Smooth muscle cell (in vitro differentiated cells): ENCODE data around the gene KRT1. TPM values are rescaled to one million over a fixed set of nuclear protein-coding genes. Genes with fewer than 3 reads are reported as not detected.

ENCODE experiments used
- DNase-seq: peaks from one replicate; lab custom pipeline; 2025; ENCODE audit not compliant: unreplicated experiment; lab: John Stamatoyannopoulos, UW
- H2AFZ ChIP-seq: fragments of 200-600 bp; sonication (generic); 2 replicates; pipeline ENCODE4 v1.6.0; 2016; ENCODE audit warnings: antibody characterized with exemption, low read depth, mild to moderate bottlenecking
- H3F3A ChIP-seq: fragments of 200-600 bp; sonication (generic); 2 replicates; pipeline ENCODE4 v1.6.0; 2017; ENCODE audit warnings: antibody characterized with exemption, low read depth
- H3K27ac ChIP-seq: fragments of 200-600 bp; sonication (generic); 2 replicates; pipeline ENCODE4 v1.5.1; 2016; ENCODE audit warnings: low read depth, mild to moderate bottlenecking
- H3K27me3 ChIP-seq: fragments of 200-600 bp; sonication (generic); 2 replicates; pipeline ENCODE4 v1.6.1; 2016; ENCODE audit warnings: low read depth, mild to moderate bottlenecking
- H3K36me3 ChIP-seq: fragments of 200-600 bp; sonication (generic); 2 replicates; pipeline ENCODE4 v1.5.1; 2016; ENCODE audit warnings: low read depth
- H3K4me1 ChIP-seq: fragments of 200-600 bp; sonication (generic); 2 replicates; pipeline ENCODE4 v1.5.1; 2016; ENCODE audit warnings: low read depth
- H3K4me2 ChIP-seq: fragments of 200-600 bp; sonication (generic); 2 replicates; pipeline ENCODE4 v1.6.0; 2016; ENCODE audit warnings: mild to moderate bottlenecking
- H3K4me3 ChIP-seq: fragments of 200-600 bp; sonication (generic); 2 replicates; pipeline ENCODE4 v1.5.1; 2016; ENCODE audit warnings: mild to moderate bottlenecking
- H3K79me2 ChIP-seq: fragments of 200-600 bp; sonication (generic); 2 replicates; pipeline ENCODE4 v1.6.0; 2016; ENCODE audit warnings: low read depth, mild to moderate bottlenecking
- H3K9ac ChIP-seq: fragments of 200-600 bp; sonication (generic); 2 replicates; pipeline ENCODE4 v1.6.0; 2016; ENCODE audit warnings: low read depth
- H3K9me3 ChIP-seq: fragments of 200-600 bp; sonication (generic); replicated peaks from 2 replicates; pipeline ENCODE4 v1.5.1; 2016; ENCODE audit warnings: low read depth
- H4K20me1 ChIP-seq: fragments of 200-600 bp; sonication (generic); 2 replicates; pipeline ENCODE4 v1.6.0; 2016; ENCODE audit warnings: low read depth
- WGBS: methylation state at CpG from one replicate; pipeline ENCODE4 v1.1.7; 2016; ENCODE audit warnings: low lambda C conversion rate; 5-methylcytosine and 5-hydroxymethylcytosine counted together
- polyA plus RNA-seq: library from polyadenylated mRNA; unstranded; fragments of >200 nt; fragmentation: Nextera tagmentation; extraction: Ambion mirVana; gene quantifications from 2 replicates; pipeline ENCODE4 v1.2.1, GENCODE V29; 2016
- total RNA-seq: library from RNA; depleted of rRNA; stranded (reverse); fragments of >200 nt; gene quantifications from 2 replicates; pipeline ENCODE4 v1.2.3, GENCODE V29; 2014
- TF ChIP-seq, protein P1 (sequence below): fragments of 200-600 bp; sonication (generic); IDR thresholded peaks from 2 replicates; pipeline ENCODE4 v1.5.1; 2017; ENCODE audit warnings: borderline replicate concordance, mild to moderate bottlenecking, antibody characterized with exemption; ENCODE audit not compliant: insufficient read depth, poor library complexity, severe bottlenecking

KRT1 gene
- total and polyA plus RNA-seq, 2 experiments from 2014 or later: 5.6 to 13.5 TPM

DNA sequence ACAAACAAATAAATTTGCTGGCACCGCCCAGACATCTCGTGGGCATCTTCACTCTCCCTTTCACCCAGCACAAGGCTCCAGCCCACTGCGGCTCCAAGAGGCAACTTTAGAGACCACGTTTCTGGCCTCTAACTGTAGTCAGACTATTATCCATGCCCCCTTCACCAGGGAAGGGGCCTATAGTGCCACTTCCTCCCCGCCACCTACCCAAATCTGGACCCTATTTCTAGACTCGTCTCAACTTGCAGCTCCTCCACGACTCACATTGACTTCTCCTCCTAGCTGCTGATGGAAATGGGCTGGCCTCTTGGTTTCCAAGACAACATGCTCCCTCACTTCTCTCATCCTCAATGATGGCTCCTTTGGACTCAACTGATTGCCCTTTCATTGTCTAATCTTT, 12.3 kb downstream of the KRT1 start:
- Histone ChIP-seq H3K9me3 (no peaks in the 10 kb centered on the region), H3K36me3 (no peaks in the 10 kb centered on the region), H3K4me2 (no peak overlapping the region), H2AFZ (no peak overlapping the region), H3K27me3 (peaks cover 56% of the 10 kb centered on the region), H3K9ac (no peak overlapping the region), H3K27ac (no peak overlapping the region), H3K79me2 (no peaks in the 10 kb centered on the region), H3F3A (no peaks in the 10 kb centered on the region), H3K4me3 (no peak overlapping the region), H3K4me1 (no peaks in the 10 kb centered on the region), H4K20me1 (no peaks in the 10 kb centered on the region)
- no peak for DNase-seq
- TF ChIP-seq, protein P1, sequence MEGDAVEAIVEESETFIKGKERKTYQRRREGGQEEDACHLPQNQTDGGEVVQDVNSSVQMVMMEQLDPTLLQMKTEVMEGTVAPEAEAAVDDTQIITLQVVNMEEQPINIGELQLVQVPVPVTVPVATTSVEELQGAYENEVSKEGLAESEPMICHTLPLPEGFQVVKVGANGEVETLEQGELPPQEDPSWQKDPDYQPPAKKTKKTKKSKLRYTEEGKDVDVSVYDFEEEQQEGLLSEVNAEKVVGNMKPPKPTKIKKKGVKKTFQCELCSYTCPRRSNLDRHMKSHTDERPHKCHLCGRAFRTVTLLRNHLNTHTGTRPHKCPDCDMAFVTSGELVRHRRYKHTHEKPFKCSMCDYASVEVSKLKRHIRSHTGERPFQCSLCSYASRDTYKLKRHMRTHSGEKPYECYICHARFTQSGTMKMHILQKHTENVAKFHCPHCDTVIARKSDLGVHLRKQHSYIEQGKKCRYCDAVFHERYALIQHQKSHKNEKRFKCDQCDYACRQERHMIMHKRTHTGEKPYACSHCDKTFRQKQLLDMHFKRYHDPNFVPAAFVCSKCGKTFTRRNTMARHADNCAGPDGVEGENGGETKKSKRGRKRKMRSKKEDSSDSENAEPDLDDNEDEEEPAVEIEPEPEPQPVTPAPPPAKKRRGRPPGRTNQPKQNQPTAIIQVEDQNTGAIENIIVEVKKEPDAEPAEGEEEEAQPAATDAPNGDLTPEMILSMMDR: no peak
- WGBS: 83% methylated on average over 7 of the region's 7 CpGs

DNA sequence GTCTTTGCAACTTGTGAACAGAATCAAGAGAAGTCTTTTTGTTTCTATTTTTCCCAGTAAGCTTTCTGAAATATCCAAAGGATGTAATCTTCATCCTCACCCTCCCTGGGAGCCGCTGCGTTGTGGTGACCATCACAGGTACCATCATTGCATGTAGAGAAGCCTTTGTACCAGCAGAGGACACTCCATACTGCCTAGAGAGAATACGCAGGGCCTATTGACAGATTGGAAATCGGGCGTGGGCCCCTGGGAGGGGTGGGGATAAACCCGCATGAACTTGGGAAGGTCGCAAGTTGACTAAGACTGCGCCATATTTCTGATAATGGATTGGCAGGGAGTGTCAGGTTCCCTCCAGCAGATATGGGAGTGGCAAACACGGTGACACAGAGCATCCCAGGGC, 12.7 kb downstream of the KRT1 start:
- Histone ChIP-seq H3K36me3 (no peaks in the 10 kb centered on the region), H3K27ac (no peak overlapping the region), H4K20me1 (no peaks in the 10 kb centered on the region), H3K27me3 (peaks cover 60% of the 10 kb centered on the region), H2AFZ (no peak overlapping the region), H3K4me3 (no peak overlapping the region), H3K9ac (no peak overlapping the region), H3K4me1 (no peaks in the 10 kb centered on the region), H3F3A (no peaks in the 10 kb centered on the region), H3K4me2 (no peak overlapping the region), H3K79me2 (no peaks in the 10 kb centered on the region), H3K9me3 (no peaks in the 10 kb centered on the region)
- DNase-seq: no peak
- 61% methylated on average over 9 of the region's 9 CpGs for WGBS
- TF ChIP-seq, protein P1: peak; percentile 26

DNA sequence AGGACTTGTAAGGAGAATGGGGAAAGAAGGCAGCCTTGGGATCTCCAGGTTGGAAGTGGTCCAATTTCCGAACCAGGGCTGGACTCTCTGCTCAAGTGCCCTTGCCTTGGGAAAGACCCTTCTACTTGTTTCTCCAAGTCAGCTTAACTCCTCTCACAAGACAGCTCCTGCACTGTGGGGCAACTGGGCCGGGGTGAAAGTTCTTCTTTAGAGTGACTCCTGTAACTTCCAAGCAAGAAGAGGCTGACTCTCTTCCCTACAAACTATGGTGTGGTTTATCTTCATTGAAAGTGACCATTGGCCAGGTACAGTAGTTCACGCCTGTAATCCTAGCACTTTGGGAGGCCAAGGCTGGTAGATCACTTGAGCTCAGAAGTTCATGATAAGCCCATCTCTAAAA, 13.7 kb downstream of the KRT1 start:
- TF ChIP-seq, protein P1: no peak
- H3K4me3 ChIP-seq: no peak overlapping the region
- WGBS: 97% methylated on average over 3 of the region's 3 CpGs
- H3K4me1 ChIP-seq: no peaks in the 10 kb centered on the region
- H3K9ac ChIP-seq: no peak overlapping the region
- no peak overlapping the region for H3K4me2 ChIP-seq
- H3K27ac ChIP-seq: no peak overlapping the region
- no peaks in the 10 kb centered on the region for H3K79me2 ChIP-seq
- no peaks in the 10 kb centered on the region for H3K9me3 ChIP-seq
- no peaks in the 10 kb centered on the region for H4K20me1 ChIP-seq
- no peak overlapping the region for H2AFZ ChIP-seq
- H3K27me3 ChIP-seq: peaks cover 71% of the 10 kb centered on the region
- H3K36me3 ChIP-seq: no peaks in the 10 kb centered on the region
- no peaks in the 10 kb centered on the region for H3F3A ChIP-seq
- no peak for DNase-seq

DNA sequence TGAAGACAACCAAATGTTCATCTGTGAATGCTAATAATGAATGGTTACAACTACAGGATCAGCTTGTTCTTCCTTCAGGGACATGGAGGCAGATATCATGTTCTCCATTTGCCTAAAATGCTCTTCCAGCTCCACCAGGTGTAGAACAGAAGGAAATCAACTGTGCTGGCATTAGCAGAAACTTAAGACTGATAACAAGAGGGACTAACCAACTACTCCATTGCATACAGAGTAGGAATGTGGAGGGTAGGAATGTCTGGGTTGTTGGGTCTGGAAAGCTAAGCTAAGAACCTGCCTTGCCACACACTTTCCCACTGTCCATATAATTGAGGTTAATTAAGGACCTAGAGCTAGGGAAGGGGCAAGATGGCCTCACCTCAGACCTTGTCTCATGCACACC, 16.8 kb downstream of the KRT1 start:
- H3K9me3 ChIP-seq: no peaks in the 10 kb centered on the region
- H4K20me1 ChIP-seq: no peaks in the 10 kb centered on the region
- H3K4me2 ChIP-seq: no peak overlapping the region
- no peak overlapping the region for H3K9ac ChIP-seq
- H2AFZ ChIP-seq: no peak overlapping the region
- no peak overlapping the region for H3K27ac ChIP-seq
- no peak for DNase-seq
- H3K27me3 ChIP-seq: peaks cover 72% of the 10 kb centered on the region
- no peaks in the 10 kb centered on the region for H3F3A ChIP-seq
- H3K4me1 ChIP-seq: no peaks in the 10 kb centered on the region
- H3K79me2 ChIP-seq: no peaks in the 10 kb centered on the region
- TF ChIP-seq, protein P1: no peak
- H3K36me3 ChIP-seq: no peaks in the 10 kb centered on the region
- H3K4me3 ChIP-seq: no peak overlapping the region
